ENCODE data around the gene HTR6.

HTR6 gene

GRCh38 chr1:19639999-19640362 is 24.7 kb upstream of the HTR6 start:
- DNase-seq: no peak

DNA sequence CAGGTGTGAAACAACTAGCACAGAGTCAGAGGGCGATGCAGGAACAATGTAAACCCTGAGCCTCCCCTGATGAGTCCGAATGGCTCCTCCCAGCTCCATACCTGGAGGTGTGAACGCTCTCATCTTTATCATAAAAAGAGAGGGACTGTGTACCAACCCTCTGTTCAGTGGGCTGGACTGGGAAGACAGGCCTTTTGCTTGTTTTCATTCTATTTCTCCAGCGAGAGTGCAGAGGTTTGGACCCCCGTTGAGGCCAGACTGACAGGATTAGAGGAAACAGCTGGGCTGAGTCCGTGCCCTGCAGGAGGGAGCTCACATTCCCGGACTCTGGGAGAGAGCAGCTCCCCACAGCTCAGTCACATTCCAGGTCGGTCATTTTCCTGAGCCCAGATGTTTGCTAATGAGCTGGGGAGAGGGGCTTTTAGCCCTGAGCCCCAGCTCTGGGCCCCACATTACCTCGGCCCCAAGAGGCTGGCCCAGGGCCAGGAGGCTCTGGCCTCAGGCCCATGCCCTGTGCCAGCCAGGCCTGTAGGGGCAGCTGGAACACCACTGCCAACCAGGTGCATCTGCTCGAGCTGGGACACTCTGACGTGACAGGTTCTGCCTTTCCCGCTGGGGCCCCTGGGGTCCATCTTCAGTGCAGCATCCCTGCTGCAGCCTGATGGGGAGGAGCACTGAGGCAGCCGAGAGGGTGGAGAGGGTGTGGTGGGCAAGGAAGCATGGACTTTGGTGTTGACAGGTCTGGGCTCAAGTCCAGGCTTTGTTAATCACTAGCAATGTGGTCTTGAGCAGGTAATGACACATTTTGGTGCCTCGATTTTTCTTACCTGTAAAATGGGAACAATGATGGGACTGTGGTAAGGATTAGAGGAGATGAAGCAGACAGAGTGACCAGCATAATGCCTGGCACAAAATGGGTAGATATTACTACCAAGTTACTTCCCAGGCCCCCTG is 24.0 kb upstream of the HTR6 start:
- no peak for DNase-seq

GRCh38 chr1:19643121-19643520 is 21.6 kb upstream of the HTR6 start:
- DNase-seq: no peak

DNA sequence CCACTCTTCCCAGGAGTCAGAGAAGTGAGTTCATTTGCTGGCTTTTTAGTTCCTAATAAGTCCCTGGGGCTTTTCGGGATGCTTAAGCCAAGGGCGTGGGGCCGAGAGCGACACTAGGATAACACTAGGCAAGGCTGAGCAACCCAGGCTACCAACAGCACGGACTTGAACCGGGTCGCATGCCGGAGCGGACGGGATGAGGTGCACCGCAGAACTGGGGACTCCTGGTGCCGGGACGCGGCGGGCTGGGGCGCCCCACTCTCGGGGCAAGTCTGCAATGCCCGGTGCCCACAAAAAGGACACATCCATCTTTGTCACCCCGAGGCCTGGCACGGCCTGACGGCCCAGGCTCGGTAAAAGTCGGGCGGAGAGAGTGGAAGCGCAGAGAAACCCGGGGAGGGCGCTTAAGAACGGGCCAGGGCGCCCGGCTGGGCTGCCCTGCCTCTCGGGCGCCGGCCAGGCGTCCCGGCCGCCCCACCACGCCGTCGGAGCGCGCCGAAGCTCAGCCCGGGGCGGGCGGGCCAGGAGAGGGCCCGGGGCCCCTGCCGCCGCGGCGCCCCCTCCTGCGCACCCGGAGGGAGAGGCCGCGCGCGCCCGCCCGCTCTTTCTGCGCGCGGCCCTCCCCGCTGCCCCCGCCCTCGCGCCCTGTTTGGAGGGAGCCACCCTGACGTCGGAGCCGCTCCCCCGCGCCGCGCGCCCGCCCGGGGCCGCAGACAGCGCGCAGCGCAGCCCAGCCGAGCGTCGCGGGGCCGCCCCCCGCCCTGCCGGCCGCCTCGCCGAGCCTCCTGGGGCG is 20.9 kb upstream of the HTR6 start, which contains the start of gene NBL1:
TSS of gene NBL1 (plus strand) at position 710 of the 793 bp plus-strand sequence. CDS start 10,720 bp downstream, outside the sequence.
- no peak for DNase-seq

- DNase-seq: no peak
These were observed 20.3 kb upstream of the HTR6 start for GRCh38 chr1:19644395-19644680.

DNA sequence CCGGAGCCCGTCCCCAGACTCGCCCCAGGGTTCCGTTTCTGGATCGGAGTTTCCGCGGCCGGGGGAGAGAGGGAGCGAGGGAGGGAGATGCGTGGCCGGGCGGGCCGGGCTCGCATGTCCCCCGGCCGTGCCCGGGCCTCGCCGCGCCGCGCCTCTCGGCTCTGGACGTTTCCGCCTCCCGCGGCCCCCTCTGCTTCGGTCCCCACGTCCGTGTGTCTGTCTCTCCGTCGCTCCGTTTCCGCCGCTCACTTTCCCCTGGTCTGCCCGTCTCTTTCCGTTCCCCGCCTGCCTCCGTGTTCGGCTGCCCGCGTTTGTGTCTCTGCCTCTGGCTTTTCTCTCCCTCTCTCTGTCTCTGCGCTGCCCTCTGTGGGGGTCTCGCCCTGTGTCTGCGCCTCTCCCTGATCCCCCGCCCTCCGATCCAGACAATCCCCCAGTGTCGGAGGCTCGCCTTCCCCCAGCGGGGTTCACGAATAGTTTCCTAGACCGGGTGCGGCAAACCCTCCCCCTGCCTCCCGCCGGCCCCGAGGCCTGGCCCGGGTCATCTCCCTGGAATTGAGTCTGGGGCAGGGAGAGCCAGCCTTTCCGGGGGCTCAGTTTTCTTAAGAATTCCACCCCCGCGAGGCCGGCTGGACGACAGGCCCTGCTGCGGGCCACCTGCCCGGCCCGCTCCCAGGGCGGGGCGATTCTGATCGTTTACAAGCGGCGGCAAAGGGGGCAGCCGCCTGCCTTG is 19.8 kb upstream of the HTR6 start:
- no peak for DNase-seq

DNA sequence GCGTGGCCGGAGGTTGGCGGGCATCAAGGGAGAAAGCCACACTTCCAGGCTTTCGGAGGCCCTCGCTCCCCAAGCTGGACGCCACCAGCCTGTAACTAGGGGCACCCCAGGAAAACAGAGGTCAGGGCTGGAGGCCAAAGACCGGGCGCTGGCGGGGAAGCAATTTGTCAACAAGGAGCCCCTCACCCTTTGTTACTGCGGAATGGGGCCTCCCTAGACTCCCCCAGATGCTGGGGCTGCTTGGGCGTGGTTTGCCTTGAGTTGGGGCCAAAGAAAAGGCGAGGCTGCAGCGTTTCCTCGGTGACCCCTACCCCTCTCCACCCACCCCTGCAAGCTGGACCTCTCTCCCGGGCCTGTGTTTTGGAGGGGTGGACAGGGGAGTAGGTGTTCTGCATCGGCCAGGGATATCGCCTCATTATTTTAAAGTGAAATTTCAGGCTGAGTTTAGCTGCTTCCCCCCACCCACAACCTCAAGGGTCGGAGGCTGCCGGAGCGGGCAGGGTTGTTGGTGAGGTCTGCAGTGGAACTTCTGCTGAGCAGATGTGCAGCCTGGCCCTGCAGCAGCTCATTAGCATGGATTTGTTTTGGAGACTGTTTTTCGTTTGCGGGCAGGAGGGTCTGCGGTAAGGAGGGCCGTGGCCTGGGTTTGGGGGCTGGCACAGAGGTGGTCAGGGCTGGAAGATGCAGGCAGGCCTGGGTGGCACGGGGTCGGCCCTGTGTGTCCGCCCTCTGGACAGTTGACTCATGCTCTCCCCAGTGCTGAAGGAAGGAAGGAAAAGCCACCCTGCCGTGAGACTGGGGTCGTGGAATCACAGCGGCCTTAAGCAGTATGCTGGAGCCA is 19.0 kb upstream of the HTR6 start:
- no peak for DNase-seq

DNA sequence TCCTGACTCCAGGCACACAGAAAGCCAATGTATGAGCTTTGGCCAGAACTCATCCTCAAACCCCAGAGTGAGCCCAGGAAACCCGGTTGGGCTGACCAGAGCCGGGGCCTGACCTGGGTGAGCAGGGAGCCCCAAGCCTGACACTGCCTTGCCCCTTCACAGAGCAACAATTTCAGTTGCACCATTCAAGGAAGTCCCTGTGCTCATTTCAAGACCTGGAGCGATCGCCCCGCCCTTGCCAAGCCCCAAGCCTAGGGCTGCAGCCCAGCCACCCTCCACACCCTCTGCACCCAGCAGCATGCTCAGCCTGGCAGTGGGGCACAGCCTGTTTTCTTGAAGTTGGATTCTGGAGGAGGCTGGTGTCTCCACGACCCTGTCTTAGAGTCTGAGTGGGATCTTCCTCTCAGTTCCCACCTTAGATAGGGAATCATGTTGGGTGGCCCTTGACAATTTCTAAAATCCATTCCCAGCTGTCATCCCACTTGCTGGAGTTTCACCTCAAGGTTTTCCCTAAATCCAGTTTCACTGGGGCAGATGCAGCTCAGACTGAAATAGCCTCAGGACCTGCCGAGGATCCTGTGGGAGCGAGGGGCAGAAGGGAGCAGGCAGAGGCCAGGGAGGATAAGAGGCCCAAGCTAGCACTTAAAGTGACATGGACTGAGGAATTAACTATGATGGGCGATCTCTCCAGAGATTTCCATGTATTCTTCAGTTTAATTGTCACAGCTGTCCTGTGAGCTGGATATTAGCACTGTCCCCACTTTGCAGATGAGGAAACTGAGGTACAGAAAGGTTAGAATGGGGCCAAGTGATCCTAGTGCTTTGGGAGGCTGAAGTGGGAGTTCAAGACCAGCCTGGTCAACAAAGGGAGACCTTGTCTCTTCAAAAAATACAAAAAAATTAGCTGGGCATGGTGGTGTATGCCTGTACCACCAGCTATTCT is 18.0 kb upstream of the HTR6 start:
- no peak for DNase-seq

DNA sequence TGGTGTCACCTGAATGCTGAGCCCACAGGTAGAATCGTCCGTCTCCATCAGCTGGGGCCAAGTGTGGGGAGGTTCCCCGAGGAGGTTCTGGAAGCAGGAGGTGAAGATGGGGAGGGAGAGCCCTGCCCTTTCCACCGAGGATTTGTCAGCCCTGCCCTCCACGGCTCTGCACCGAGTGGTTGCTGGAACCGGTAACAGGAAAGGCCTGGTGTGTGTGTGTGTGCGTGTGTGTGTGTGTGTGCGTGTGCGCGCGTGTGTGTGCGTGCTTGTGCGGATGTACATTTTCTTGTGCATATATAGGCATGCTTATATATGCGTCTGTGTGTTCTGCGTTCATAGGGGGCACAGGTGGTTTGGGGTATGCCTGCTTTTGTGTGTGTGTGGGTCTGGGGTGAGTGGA is 17.0 kb upstream of the HTR6 start:
- no peak for DNase-seq

- no peak for DNase-seq
These were observed 16.4 kb upstream of the HTR6 start for GRCh38 chr1:19648239-19648638.

DNA sequence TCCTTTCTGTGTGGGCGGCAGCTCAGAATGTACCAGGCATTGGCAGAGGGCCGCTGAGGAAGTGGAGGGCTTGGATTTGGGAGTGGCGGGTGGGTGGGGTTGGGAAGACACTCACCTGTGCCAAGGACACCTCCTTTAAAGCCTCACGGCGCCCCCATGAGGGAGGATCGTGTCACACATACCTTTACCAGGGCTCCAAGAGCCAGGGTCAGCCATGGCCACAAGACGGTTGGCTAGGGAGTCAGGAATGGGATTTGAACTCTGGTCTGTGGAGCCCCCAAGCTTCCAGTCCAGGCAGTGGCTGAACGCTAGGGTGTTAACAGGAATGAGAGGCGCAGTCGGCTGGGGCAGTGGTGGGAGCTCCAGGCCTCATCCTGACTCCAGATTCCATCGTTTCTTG is 16.0 kb upstream of the HTR6 start:
- no peak for DNase-seq

GRCh38 chr1:19650416-19651140 is 14.1 kb upstream of the HTR6 start:
- no peak for DNase-seq

DNA sequence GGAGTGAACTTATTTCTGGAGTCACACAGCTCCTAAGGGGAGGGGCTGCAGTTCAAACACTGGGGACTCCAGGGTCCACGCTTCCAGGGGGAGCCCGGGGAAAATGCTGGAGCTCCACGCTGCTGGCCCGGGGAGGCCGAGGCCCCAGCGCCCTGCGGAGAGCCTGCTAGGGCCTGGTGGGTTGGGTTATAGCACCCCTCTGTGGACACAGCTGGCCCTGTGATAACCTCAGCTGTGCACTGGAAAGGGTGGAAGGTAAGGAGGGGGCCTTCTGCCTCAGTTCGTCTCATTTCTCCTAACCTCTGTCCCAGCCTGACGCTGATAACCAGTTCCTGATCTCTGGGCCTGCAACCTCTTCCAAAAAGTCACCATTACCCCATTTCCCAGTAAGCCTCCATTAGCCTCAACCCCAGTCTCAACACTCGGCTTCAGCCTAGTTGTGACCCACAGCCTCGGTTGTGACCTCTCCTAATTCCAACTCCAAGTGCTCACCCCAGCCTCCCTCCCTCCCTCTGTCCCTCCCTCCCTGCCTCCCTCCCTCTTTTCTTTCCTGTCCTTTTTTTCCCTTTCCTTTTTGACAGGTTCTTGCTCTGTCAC is 13.4 kb upstream of the HTR6 start:
- no peak for DNase-seq

- no peak for DNase-seq
These were observed 10.3 kb upstream of the HTR6 start for GRCh38 chr1:19654386-19654785.

DNA sequence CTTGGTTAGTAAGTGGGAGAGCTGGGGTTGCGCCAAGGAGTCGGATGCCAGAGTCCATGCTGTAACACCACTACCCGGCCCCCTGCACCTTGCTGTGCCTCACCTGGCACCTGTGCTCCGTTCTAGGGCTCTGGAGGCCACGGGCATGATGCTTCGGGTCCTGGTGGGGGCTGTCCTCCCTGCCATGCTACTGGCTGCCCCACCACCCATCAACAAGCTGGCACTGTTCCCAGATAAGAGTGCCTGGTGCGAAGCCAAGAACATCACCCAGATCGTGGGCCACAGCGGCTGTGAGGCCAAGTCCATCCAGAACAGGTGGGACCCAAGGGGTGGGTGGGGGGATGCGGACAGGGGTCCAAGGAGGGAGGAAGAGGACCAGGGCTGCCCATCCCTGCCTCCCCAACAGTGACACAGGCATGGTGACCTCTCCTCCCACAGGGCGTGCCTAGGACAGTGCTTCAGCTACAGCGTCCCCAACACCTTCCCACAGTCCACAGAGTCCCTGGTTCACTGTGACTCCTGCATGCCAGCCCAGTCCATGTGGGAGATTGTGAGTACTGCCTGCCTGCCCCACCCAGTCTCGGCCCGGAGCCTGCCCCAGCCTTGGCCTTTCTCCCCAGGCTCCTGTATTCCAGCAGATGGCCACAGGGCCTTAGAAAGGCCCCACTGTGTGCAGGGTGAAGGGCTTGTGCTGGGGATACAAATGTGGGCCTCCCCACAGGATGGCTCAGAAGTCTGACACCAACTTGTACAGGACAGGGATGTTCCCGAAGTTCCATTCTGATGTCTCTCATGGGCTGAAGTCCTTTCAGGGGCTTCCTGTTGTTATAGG is 9.6 kb upstream of the HTR6 start:
- DNase-seq: no peak

DNA sequence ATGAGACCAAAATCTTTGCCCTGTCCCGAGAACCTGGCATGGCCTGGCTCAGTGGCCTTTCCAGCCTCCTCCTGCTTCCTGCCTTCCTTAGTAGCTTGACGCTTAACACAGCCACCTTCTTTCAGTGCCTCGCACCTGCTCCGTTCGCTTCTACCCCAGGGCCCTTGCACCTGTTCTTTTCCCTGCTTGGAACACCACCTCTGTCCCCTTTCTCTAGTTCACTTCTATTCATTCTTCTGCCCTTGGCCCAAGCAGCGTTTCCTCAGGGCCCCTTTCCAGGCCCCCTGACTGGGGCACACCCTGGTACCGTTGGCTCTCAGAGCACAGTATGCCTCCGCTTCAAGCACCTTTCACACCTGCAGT is 9.0 kb upstream of the HTR6 start:
- DNase-seq: no peak

- DNase-seq: no peak
These were observed 8.4 kb upstream of the HTR6 start for GRCh38 chr1:19656134-19656779.

DNA sequence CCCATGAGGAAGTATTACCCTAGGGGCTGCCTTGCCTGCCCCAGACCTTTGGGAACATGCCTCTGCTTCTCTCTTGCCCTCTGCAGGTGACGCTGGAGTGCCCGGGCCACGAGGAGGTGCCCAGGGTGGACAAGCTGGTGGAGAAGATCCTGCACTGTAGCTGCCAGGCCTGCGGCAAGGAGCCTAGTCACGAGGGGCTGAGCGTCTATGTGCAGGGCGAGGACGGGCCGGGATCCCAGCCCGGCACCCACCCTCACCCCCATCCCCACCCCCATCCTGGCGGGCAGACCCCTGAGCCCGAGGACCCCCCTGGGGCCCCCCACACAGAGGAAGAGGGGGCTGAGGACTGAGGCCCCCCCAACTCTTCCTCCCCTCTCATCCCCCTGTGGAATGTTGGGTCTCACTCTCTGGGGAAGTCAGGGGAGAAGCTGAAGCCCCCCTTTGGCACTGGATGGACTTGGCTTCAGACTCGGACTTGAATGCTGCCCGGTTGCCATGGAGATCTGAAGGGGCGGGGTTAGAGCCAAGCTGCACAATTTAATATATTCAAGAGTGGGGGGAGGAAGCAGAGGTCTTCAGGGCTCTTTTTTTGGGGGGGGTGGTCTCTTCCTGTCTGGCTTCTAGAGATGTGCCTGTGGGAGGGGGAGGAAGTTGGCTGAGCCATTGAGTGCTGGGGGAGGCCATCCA is 7.8 kb upstream of the HTR6 start:
- DNase-seq: no peak
